Cardiac ventricle fibroblast (primary cell): ENCODE data around the gene ATXN3. TPM values are rescaled to one million over a fixed set of nuclear protein-coding genes. Genes with fewer than 3 reads are reported as not detected.

Experiments
- total RNA-seq: library from RNA; depleted of rRNA; stranded (reverse); fragments of >200 nt; gene quantifications from 2 replicates; pipeline ENCODE4 v1.2.3, GENCODE V29; 2015

The ATXN3 gene
- total RNA-seq, result 15.0 and 33.3 TPM in 2 replicates

GRCh38 chr14:92106143-92106926, at the start of gene ATXN3:
Gene ATXN3 (minus strand): TSS chr14:92106582. CDS start chr14:92106552, 30 bp downstream.

GRCh38 chr14:92121670-92122350, 15.4 kb upstream of the ATXN3 start, which contains the start of the genes CPSF2 and NDUFB1:
Gene CPSF2 (plus strand): TSS chr14:92121969. CDS start chr14:92130985, 9,016 bp downstream.
Gene NDUFB1 (minus strand): TSS chr14:92121706. CDS start chr14:92117637, 4,069 bp downstream.

GRCh38 chr14:92039719-92040430, 66.5 kb downstream of the ATXN3 start, which contains the start of gene TRIP11:
Gene TRIP11 (minus strand): TSS chr14:92040059. CDS start chr14:92039685, 374 bp downstream.

Other genes with a start within 250 kb of the ATXN3 start
- 2.2 and 3.6 TPM in 2 replicates for gene TC2N, start 239.0 kb downstream of the ATXN3 start, total RNA-seq
- 124 and 131 TPM in 2 replicates for gene FBLN5, start 158.9 kb downstream of the ATXN3 start, total RNA-seq
- 15.9 and 20.8 TPM in 2 replicates for gene TRIP11, start 66.5 kb downstream of the ATXN3 start, total RNA-seq
- 380 and 511 TPM in 2 replicates for gene NDUFB1, start 15.1 kb upstream of the ATXN3 start, total RNA-seq
- gene CPSF2, start 15.4 kb upstream of the ATXN3 start, total RNA-seq, result 25.3 and 36.4 TPM in 2 replicates
- not detected in 2 replicates for gene SLC24A4, start 216.6 kb upstream of the ATXN3 start, total RNA-seq